ENCODE measurements around the gene ZMYND19. TPM values are rescaled to one million over a fixed set of nuclear protein-coding genes. Genes with fewer than 3 reads are reported as not detected.

The ZMYND19 gene
- total RNA-seq, 1 experiment from 2014 or later: 37.0 TPM

GRCh38 chr9:137545123-137545522 is 45.2 kb downstream of the ZMYND19 start:
- no peak for DNase-seq (ENCODE audit: low read depth, low spot score)
- Histone ChIP-seq H3K4me3 (ENCODE audit: low read depth in 2 of 2, low read length in 2 of 2) (no peak overlapping the region), H3K36me3 (ENCODE audit: control insufficient read depth, insufficient read depth, low read length) (no peaks in the 10 kb centered on the region), H3K9me3 (ENCODE audit: control insufficient read depth, insufficient read depth, low read depth, low read length) (no peaks in the 10 kb centered on the region), H3K4me1 (ENCODE audit: control insufficient read depth, insufficient read depth, low read length) (peaks cover 4% of the 10 kb centered on the region; the same call in 1 of the 2 replicates), H3K27ac (ENCODE audit: low read length) (no peak overlapping the region), H3K27me3 (ENCODE audit: control insufficient read depth, insufficient read depth, low read length) (no peaks in the 10 kb centered on the region)
- in situ Hi-C loops (cut with HindIII; ENCODE audit: low pct_unique_long_range_greater_than_20kb, low sequenced_read_pairs) (no loop called here), intact Hi-C loops (cut with micrococcal nuclease; ENCODE audit: unreplicated experiment) (no loop called here)
- BruUV-seq (replicated peaks): no TSS peak
- TF ChIP-seq CTCF (IDR thresholded peaks at IDR 0.05): no peak
- no peak for TF ChIP-seq SIN3A (IDR thresholded peaks at IDR 0.05; ENCODE audit: borderline replicate concordance, insufficient read depth, low read depth, low read length)
- no peak for TF ChIP-seq TCF7L2 (IDR thresholded peaks at IDR 0.05; ENCODE audit: low read depth, low read length)
- no peak for TF ChIP-seq REST (IDR thresholded peaks at IDR 0.05; ENCODE audit: insufficient read depth in 1 of 2, low read depth in 2 of 2, low read length in 1 of 2)
- no peak for TF ChIP-seq POLR2AphosphoS5 (IDR thresholded peaks at IDR 0.05; ENCODE audit: low read depth, low read length)
- CTCF ChIA-PET: no interaction called here
- no peak for ATAC-seq
- POLR2A ChIA-PET: no interaction called here

- no peak for DNase-seq (ENCODE audit: low read depth, low spot score)
- BruUV-seq (replicated peaks): no TSS peak
- intact Hi-C loops (cut with micrococcal nuclease; ENCODE audit: unreplicated experiment) (no loop called here), in situ Hi-C loops (cut with HindIII; ENCODE audit: low pct_unique_long_range_greater_than_20kb, low sequenced_read_pairs) (no loop called here)
- no peaks in the 10 kb centered on the region for H3K27me3 ChIP-seq (ENCODE audit: control insufficient read depth, insufficient read depth, low read length)
- no peak overlapping the region for H3K4me3 ChIP-seq (ENCODE audit: low read depth in 2 of 2, low read length in 2 of 2)
- no peak overlapping the region for H3K27ac ChIP-seq (ENCODE audit: low read length)
- CTCF ChIA-PET: no interaction called here
- H3K36me3 ChIP-seq (ENCODE audit: control insufficient read depth, insufficient read depth, low read length): no peaks in the 10 kb centered on the region
- ATAC-seq: no peak
- H3K9me3 ChIP-seq (ENCODE audit: control insufficient read depth, insufficient read depth, low read depth, low read length): no peaks in the 10 kb centered on the region
- POLR2A ChIA-PET: interaction anchor here (0.6 kb wide), 1 partner anchor 265 kb away, joined by 4 read pairs; no protein-coding TSS in a partner anchor
- TF ChIP-seq CTCF (IDR thresholded peaks at IDR 0.05) (no peak), TCF7L2 (IDR thresholded peaks at IDR 0.05; ENCODE audit: low read depth, low read length) (no peak), REST (IDR thresholded peaks at IDR 0.05; ENCODE audit: insufficient read depth in 1 of 2, low read depth in 2 of 2, low read length in 1 of 2) (no peak), POLR2AphosphoS5 (IDR thresholded peaks at IDR 0.05; ENCODE audit: low read depth, low read length) (no peak), SIN3A (IDR thresholded peaks at IDR 0.05; ENCODE audit: borderline replicate concordance, insufficient read depth, low read depth, low read length) (no peak)
- H3K4me1 ChIP-seq (ENCODE audit: control insufficient read depth, insufficient read depth, low read length): no peaks in the 10 kb centered on the region
Observed at GRCh38 chr9:137544176-137544760, 46.0 kb downstream of the ZMYND19 start.
